AG09309 (cell line): ENCODE measurements around the gene GPBP1L1.

Experiments used
- DNase-seq: peaks from one replicate; pipeline ENCODE4 v3.0.0-alpha.2; 2010; ENCODE audit warnings: low read depth
- H3K4me3 ChIP-seq: 2 replicates; pipeline ENCODE4 v1.5.1; 2011; ENCODE audit warnings: mild to moderate bottlenecking, low read depth, low read length, moderate library complexity; ENCODE audit not compliant: control insufficient read depth
- CTCF ChIP-seq: IDR thresholded peaks from 2 replicates; pipeline ENCODE4 v1.5.1; 2011; ENCODE audit warnings: mild to moderate bottlenecking, low read depth, low read length, inconsistent platforms; ENCODE audit not compliant: insufficient read depth, control insufficient read depth; ENCODE audit errors: missing control alignments

Gene GPBP1L1

DNA sequence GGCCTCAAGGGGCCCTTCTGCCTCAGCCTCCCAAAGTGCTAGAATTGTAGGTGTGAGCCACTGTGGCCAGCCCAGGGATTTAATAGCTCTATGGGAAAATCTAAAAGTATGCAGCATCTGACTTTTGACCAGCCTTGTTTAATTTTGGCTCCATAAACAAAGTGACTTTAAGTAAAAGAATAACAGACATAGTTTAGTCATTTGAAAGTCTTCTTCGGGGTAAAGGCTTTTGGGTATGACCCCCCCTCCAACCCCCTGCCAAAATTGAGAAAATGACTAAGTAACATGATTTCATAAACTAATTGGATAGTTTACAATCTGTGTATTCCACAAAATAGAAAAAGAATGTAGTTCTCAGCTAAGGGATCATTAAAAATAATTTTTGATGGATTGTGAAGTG is 17.0 kb downstream of the GPBP1L1 start:
- no peak for TF ChIP-seq CTCF
- H3K4me3 ChIP-seq = no peak overlapping the region
- no peak for DNase-seq

DNA sequence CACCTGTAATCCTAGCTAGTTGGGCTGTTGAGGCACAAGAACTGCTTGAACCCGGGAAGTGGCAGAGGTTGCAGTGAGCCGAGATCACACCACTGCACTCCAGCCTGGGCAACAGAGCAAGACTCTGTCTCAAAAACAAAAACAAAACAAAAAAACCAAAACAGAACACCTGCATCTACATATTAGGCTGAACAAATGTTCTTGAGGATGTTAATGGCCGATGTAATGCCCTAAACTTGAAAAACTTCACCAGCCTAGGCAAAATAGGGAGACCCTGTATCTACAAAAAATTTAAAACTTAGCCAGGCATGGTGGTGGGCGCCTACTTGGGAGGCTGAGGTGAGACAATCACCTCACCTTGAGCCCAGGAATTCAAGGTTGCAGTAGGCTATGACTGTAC is 17.8 kb downstream of the GPBP1L1 start:
- H3K4me3 ChIP-seq = no peak overlapping the region
- DNase-seq = no peak
- no peak for TF ChIP-seq CTCF

DNA sequence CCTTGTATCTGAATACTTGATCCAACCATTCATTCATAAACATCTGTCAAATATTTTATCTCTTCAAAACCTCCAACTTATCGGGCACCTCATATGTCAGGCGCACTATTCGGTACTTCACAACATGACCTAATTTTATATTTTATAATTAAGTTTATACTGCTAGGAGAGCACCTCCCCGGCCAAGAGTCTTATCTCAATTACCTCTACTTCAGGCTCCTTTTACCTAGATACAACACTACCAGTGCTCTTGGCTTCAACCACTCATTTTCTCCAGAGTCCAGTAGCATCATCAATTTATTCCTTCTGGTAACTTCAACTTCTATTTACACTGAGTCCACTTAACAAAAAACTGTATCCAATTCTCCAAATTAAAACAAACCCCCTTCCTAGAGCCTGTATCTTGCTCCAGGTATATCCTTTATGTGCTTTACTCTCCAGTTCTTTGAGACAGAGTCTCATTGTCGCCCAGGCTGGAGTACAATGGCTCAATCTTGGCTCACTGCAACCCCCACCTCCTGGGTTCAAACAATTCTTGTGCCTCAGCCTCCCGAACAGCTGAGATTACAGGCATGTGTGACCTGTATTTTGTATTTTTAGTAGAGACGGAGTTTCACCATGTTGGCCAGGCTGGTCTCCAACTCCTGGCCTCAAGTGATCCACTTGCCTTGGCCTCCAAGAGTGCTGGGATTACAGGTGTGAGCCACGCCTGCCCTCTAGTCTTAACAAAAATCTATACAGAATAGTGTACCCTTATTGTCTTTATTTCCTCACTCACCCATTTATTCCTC is 18.8 kb downstream of the GPBP1L1 start:
- DNase-seq = no peak
- no peak overlapping the region for H3K4me3 ChIP-seq
- no peak for TF ChIP-seq CTCF

GRCh38 chr1:45666836-45667235 is 19.5 kb downstream of the GPBP1L1 start:
- no peak overlapping the region for H3K4me3 ChIP-seq
- no peak for DNase-seq
- no peak for TF ChIP-seq CTCF

DNA sequence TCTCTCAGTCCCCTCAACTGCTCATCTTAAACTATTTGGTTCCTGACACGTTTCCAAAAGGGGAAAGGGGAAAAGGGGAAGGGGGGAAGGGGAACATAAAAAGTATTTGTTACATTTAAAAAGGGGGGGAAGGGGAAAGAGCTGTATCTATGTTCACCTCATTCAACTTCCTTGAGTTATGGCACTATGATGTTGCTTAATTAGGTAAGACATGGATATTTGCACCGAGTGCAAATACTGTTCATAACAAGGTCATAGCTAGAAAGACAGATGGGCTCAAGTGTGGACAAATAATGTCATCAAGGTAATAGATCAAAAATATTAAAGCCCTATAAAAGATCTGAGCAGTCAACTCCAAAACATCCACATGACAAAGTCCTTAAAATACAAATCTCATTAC is 26.0 kb downstream of the GPBP1L1 start:
- no peak for DNase-seq
- no peak for TF ChIP-seq CTCF
- no peak overlapping the region for H3K4me3 ChIP-seq

GRCh38 chr1:45659222-45659621 is 27.1 kb downstream of the GPBP1L1 start:
- TF ChIP-seq CTCF = no peak
- H3K4me3 ChIP-seq = no peak overlapping the region
- DNase-seq = no peak
